DMS53 treated with DMSO at 0.1 percent for 48 hours (cell line): ENCODE results near the gene TECR.
A peak's percentile ranks its signal among the peaks of the same experiment; 100 is the strongest.
"Not testable (repeated sequence)": the region's sequence is repeated elsewhere in the genome, so short reads cannot be mapped to it uniquely, and the experiment has no call there.

ENCODE experiments used
- DNase-seq: peaks from one replicate; lab custom pipeline; 2025; ENCODE audit not compliant: unreplicated experiment; lab: John Stamatoyannopoulos, UW

The TECR gene

DNA sequence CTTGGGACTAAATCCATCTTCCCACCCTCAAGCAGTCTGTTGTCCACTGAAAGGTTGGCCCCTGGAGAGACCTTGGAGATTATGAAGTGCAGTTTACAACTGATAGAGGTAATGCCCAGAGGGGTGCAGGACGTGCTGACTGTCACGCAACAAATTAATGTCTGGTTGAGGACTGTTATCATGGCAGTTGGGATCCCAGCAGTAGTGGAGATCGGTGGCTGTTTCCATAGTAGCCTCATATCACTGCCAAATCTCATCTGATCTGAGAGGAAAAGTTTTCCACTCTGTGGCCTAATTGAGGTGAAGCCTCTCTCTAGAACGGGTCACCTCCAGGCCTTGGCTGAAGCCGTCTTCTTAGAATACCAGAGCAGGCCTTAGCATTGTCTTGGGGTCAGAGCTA is 4.1 kb downstream of the TECR start:
- no peak for DNase-seq

DNA sequence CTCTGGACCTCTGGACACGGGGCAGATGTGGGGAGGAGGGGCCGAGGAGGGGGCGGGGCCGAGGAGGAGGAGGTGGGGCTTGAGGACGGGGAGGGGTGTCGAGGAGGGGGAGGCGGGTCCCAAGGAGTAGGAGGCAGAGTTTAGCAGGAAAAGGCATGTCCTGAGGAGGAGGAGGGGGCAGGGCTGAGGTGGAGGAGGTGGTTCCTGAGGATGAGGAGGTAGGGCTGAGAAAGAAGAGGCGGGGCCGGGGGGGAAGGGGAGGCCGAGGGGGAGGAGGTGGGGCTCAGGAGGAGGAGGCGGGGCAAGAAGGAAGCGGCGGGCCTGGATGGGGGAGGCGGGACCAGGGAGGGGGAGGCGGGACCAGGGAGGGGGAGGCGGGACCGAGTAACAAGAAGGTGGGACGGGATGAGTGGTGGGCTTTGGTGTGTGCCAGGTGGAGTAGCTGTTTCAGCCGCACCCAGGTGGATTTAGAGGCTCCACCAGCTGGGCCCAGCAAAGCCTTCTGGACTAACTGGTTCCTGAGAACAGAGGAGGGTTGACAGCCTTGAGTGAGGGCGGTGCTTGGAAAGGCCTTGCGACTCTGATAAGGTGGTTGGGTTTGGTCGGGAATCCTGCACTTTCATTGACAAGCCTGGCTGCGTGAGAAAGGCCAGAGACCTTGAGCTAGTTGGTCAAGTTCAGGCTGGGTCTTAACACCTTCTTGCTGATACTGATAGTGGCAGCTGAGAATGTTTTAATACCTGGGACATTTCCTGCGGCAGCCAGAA is 7.7 kb downstream of the TECR start:
- no peak for DNase-seq

- DNase-seq: no peak
Measured at GRCh38 chr19:14540741-14541525, 11.5 kb downstream of the TECR start.

GRCh38 chr19:14541979-14542378 is 12.6 kb downstream of the TECR start:
- DNase-seq: not testable (repeated sequence)

GRCh38 chr19:14542711-14543328 is 13.4 kb downstream of the TECR start:
- no peak for DNase-seq

- no peak for DNase-seq
Measured at GRCh38 chr19:14544047-14544446, 14.7 kb downstream of the TECR start.

GRCh38 chr19:14544977-14545715 is 15.8 kb downstream of the TECR start:
- no peak for DNase-seq

- DNase-seq: no peak
Measured at GRCh38 chr19:14545716-14546082, 16.3 kb downstream of the TECR start.

DNA sequence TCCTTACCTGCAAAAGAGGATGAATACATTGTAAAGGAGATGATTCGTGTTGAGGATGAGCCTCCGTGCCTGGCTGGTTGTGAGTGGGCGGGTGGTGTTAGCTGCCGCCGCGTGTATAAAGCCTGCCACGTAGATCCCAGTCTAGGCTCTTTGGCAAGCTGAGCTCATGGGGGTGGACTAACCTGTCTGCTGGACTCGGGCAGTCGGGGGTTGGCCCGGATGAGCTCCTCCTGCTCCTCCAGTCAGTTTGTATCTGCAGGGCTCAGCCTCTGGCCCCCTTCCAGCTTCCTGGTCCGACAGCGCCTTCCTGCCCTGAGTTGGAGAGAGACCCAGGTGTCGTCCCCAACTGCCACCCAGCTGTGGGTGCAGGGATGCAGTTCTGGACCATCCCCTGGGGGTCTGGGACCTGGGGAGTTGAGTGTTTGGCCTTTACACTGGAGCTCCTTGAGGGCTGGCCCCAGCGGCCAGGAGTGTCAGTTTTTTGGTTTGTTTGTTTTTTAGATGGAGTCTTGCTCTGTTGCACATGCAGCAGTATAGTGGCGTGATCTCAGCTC is 20.9 kb downstream of the TECR start:
- DNase-seq: no peak

DNA sequence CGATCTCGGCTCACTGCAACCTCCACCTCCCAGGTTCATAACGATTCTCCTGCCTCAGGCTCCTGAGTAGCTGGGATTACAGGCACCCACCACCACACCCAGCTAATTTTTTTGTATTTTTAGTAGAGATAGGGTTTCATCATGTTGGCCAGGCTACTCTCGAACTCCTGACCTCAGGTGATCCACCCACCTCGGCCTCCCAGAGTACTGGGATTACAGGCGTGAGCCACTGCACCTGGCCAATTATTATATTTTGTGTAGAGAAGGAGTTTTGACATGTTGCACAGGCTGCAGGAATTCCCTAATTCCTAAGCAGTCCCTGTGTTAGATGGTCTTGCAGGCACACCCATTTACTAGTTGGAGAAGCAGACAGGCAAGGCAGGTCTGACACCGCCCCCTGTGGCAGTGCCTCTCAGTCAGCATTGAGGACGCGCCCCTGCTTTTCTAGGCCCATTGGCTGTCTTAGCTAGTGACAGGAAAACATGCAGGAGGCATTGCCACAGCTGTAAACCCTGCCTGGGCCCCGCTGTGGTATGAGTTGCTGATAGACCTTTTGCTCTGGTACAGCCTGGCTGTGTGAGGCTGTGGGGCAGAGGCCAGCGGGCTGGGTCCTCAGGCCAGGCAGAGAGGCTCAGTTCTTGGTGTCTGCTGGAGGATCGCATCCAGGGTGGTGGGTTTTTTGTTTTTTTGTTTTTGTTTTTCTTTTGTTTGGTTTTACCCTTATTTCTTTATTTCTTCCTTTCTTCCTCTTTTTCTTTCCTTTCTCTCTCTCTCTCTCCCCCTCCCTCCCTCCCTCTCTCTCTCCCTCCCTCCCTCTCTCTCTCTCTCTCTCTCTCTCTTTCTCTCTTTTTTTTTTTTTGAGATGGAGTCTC is 22.0 kb downstream of the TECR start:
- not testable (repeated sequence) for DNase-seq

DNA sequence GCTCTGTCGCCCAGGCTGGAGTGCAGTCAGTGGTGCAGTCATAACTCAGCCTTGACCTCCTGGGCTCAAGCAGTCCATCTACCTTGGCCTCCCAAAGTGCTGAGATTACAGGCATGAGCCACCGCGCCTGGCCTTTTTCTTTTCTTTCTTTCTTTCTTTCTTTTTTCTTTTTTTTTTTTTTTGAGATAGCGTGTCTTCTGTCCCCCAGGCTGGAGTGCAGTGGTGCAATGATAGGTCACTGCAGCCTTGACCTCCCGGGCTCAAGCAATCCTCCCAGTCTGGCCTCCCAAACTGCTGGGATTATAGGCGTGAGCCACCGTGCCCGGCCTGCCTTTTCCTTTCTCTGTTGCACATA is 22.6 kb downstream of the TECR start:
- DNase-seq: not testable (repeated sequence)

DNA sequence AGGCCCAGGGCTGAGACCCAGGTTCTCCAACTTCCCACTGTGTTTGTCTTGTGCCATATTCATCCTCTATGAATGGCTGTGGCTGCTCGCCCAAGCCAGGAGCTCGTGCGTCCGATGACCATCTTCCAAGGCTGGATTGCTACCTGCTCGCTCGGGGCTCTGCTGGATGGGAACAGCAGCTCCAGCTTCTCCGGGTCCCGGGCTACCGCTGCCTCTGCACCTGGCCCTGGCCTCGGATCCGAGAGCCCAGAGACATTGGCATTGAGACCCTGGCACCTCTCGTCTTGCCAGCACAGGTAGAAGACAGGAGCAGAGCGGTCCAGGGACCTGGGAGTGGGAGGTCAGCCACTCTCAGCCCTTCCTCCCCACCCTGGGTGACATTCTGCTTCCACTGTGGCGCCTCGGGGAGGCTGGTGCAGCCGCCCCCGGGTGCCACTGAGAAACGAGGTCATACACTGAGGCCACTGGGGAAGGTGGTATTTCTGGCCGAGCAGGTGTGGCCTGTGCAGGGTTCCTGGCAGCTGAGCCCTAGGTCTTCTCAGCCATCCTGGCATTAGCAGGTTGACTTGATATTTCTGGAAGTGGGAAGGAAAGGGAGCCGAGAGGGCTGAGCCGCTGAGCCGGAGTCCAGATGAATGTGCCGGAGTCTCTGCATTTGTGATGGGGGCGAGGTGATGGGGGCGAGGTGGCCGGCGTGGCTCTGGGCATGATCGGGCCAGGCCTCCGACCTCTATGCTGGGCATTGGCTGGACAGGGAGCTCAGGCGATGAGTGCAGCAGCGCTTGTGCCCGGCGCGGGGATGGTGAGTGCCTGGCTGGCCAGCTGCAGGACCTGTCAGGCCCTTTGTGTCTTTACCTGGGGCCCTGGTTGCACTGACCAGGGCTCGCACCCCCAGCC is 23.9 kb downstream of the TECR start:
- DNase-seq: no peak

DNA sequence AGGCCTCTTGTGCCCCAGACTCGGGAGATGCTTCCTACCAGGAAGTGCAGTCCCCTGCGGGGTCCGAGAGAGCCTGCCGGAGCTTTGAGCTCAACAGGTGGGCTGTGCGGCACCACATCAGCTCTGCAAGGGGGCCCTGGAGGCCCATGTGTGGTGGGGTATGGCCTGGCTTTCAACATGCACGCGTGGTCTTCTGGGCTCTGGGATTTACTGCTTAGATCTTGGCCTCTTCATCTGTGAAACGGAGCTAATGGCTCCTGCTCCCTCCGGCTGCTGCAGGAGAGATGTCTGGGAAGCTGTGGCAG is 24.5 kb downstream of the TECR start:
- DNase-seq: no peak

- no peak for DNase-seq
Measured at GRCh38 chr19:14554382-14554812, 25.0 kb downstream of the TECR start.

- no peak for DNase-seq
Measured at GRCh38 chr19:14555918-14556661, 26.7 kb downstream of the TECR start.

DNA sequence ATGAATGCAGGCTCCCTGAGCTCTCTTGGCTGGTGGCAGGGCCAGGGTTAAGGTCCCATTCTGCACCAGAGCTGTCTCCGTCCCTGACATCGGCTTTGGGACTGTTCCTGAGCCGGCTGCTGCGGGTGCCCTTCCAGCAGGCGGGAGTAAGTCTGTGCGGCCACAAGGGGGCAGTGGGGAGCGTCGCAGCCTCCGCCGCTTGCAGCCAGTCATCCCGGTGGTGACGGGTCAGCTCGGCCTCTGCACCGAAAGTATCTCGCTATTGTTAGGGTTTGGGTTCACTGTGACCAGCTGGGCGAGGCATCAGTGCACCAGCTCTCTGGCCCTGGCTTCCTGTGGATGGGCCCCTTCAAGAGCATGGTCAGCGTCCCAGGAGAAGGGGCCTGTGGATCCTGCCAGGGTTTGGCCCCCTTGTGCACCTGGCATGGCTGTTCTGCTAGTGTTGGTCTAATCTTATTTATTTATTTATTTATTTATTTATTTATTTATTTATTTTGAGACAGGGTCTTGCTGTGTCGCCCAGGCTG is 27.3 kb downstream of the TECR start:
- DNase-seq: peak; percentile 15

- DNase-seq: no peak
Measured at GRCh38 chr19:14558370-14559066, 29.1 kb downstream of the TECR start.
